Vagina (tissue), 2 donors: Measurements from ENCODE around the gene ERBIN. TPM values are rescaled to one million over a fixed set of nuclear protein-coding genes. Genes with fewer than 3 reads are reported as not detected.
"Not testable (repeated sequence)": the region's sequence is repeated elsewhere in the genome, so short reads cannot be mapped to it uniquely, and the experiment has no call there.

ENCODE experiments used
- DNase-seq, 2 donors: peaks; one replicate each; pipeline ENCODE4 v3.0.0-alpha.2; 2017; ENCODE audit errors: extremely low spot score in 2 of 2
- H3K27ac ChIP-seq: fragments of 200-600 bp; sonication (generic); one replicate; pipeline ENCODE4 v1.5.1; 2019
- H3K27me3 ChIP-seq: fragments of 200-600 bp; sonication (generic); one replicate; pipeline ENCODE4 v1.5.1; 2019
- H3K36me3 ChIP-seq, 2 donors: fragments of 200-600 bp; sonication (generic); one replicate each; pipeline ENCODE4 v1.5.1; 2017 to 2019
- H3K4me1 ChIP-seq: fragments of 200-600 bp; sonication (generic); one replicate; pipeline ENCODE4 v1.5.1; 2019
- H3K4me3 ChIP-seq, 2 donors: fragments of 200-600 bp; sonication (generic); 1 replicate in 1 of 2; 2 replicates in 1 of 2; pipeline ENCODE4 v1.5.1; 2016 to 2019
- H3K9me3 ChIP-seq: fragments of 200-600 bp; sonication (generic); one replicate; pipeline ENCODE4 v1.5.1; 2019
- POLR2A ChIP-seq, 2 donors: fragments of 450-650 bp; IDR thresholded peaks; one replicate each; pipeline ENCODE4 v1.6.1; 2017; ENCODE audit warnings: antibody characterized with exemption in 2 of 2, mild to moderate bottlenecking in 2 of 2, moderate library complexity in 2 of 2
- POLR2AphosphoS5 ChIP-seq, 2 donors: sonication (generic); formaldehyde crosslinking; IDR thresholded peaks; one replicate each; pipeline ENCODE4 v1.9.0; 2017; ENCODE audit warnings: antibody characterized with exemption in 2 of 2, mild to moderate bottlenecking in 2 of 2, low read depth in 1 of 2; ENCODE audit not compliant: insufficient read depth in 1 of 2
- intact Hi-C: fragments of 100-400 bp; cut with DNase I; formaldehyde crosslinking; loops from one replicate; pipeline ENCODE4 v1.15.1; 2023
- total RNA-seq: library from RNA; depleted of rRNA; stranded (reverse); fragments of >200 nt; gene quantifications from one replicate; pipeline ENCODE4 v1.2.3, GENCODE V29; 2016
- TF ChIP-seq, protein P1 (sequence below), 3 experiments: fragments of 450-650 bp in 2 of 3; fragments of 200-600 bp in 1 of 3; sonication (generic) in 1 of 3; IDR thresholded peaks; one replicate each; pipeline ENCODE4 v1.5.1; 2017 to 2019; ENCODE audit warnings: antibody characterized with exemption in 3 of 3, mild to moderate bottlenecking in 2 of 3, moderate library complexity in 2 of 3

ERBIN gene, protein sequence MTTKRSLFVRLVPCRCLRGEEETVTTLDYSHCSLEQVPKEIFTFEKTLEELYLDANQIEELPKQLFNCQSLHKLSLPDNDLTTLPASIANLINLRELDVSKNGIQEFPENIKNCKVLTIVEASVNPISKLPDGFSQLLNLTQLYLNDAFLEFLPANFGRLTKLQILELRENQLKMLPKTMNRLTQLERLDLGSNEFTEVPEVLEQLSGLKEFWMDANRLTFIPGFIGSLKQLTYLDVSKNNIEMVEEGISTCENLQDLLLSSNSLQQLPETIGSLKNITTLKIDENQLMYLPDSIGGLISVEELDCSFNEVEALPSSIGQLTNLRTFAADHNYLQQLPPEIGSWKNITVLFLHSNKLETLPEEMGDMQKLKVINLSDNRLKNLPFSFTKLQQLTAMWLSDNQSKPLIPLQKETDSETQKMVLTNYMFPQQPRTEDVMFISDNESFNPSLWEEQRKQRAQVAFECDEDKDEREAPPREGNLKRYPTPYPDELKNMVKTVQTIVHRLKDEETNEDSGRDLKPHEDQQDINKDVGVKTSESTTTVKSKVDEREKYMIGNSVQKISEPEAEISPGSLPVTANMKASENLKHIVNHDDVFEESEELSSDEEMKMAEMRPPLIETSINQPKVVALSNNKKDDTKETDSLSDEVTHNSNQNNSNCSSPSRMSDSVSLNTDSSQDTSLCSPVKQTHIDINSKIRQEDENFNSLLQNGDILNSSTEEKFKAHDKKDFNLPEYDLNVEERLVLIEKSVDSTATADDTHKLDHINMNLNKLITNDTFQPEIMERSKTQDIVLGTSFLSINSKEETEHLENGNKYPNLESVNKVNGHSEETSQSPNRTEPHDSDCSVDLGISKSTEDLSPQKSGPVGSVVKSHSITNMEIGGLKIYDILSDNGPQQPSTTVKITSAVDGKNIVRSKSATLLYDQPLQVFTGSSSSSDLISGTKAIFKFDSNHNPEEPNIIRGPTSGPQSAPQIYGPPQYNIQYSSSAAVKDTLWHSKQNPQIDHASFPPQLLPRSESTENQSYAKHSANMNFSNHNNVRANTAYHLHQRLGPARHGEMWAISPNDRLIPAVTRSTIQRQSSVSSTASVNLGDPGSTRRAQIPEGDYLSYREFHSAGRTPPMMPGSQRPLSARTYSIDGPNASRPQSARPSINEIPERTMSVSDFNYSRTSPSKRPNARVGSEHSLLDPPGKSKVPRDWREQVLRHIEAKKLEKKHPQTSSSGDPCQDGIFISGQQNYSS (N-terminal part only)
- 52.3 TPM for total RNA-seq

DNA sequence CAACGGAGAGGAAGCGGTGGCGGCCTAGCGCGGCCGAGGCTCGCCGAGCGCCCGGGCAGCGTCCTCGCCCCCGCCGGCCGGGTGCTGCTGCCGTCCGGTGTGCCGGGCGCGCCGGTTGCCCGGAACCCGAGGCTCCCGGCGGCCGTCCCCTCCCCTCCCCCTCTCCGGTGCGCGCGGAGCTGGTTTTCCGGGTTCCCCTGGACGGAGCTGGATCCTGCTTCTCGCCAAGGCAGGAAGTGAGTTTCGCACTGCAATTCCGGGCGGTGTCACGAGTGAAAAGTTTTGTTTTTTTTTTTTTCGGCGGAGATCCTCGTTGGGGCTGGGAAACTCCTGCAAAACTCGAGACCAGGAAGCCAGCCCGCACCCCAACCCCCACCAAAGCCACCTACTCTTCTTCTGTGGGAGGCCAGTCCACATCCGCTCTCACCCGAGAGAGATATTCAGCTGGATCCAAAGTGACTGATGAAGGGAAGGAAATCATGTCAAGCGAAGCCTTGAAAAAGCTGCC, at the start of gene ERBIN:
Gene ERBIN (plus strand): TSS at position 300 of the 508 bp plus-strand sequence. CDS start 66,144 bp downstream, outside the sequence.
- no peaks in the 10 kb centered on the region for H3K36me3 ChIP-seq
- peak within 1 kb of the TSS; percentile 67 to 88 for H3K4me3 ChIP-seq
- H3K27me3 ChIP-seq: no peaks in the 10 kb centered on the region
- no peak for DNase-seq
- peak within 1 kb of the TSS; percentile 95 for H3K27ac ChIP-seq
- H3K4me1 ChIP-seq: peaks cover 32% of the 10 kb centered on the region
- intact Hi-C loops: loop anchor here (2.0 kb wide), 1 partner anchor 218 kb away; the partner anchor contains the start of gene SREK1
- TF ChIP-seq, protein P1, sequence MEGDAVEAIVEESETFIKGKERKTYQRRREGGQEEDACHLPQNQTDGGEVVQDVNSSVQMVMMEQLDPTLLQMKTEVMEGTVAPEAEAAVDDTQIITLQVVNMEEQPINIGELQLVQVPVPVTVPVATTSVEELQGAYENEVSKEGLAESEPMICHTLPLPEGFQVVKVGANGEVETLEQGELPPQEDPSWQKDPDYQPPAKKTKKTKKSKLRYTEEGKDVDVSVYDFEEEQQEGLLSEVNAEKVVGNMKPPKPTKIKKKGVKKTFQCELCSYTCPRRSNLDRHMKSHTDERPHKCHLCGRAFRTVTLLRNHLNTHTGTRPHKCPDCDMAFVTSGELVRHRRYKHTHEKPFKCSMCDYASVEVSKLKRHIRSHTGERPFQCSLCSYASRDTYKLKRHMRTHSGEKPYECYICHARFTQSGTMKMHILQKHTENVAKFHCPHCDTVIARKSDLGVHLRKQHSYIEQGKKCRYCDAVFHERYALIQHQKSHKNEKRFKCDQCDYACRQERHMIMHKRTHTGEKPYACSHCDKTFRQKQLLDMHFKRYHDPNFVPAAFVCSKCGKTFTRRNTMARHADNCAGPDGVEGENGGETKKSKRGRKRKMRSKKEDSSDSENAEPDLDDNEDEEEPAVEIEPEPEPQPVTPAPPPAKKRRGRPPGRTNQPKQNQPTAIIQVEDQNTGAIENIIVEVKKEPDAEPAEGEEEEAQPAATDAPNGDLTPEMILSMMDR (IDR thresholded peaks at IDR 0.05): no peak
- TF ChIP-seq POLR2AphosphoS5 (IDR thresholded peaks at IDR 0.05; ENCODE audit: insufficient read depth in 1 of 2, low read depth in 1 of 2) (peak in 1 of 2 donors; percentile 81), POLR2A (IDR thresholded peaks at IDR 0.05) (peak in 1 of 2 donors; percentile 60)
- no peaks in the 10 kb centered on the region for H3K9me3 ChIP-seq

DNA sequence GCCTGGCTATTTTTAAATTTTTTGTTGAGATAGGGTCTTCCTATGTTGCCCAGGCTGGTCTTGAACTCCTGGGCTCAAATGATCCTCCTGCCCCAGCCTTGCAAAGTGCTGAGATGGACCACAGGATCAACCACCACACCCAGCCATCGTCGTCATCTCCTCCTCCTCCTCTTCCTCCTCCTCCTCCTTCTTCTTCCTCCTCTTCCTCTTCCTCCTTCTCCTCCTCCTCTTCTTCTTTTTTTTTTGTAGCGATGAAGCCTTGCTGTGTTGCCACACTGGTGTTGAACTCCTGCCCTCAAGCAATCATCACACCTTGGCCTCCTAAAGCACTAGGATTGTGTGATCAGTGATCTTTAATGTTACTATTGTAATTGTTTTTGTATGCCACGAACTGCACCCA, 49.4 kb upstream of the ERBIN start:
- intact Hi-C loops: no loop called here
- no peak for TF ChIP-seq POLR2AphosphoS5 (IDR thresholded peaks at IDR 0.05; ENCODE audit: insufficient read depth in 1 of 2, low read depth in 1 of 2)
- no peak for TF ChIP-seq POLR2A (IDR thresholded peaks at IDR 0.05)
- TF ChIP-seq, protein P1 (IDR thresholded peaks at IDR 0.05): no peak
- Histone ChIP-seq H3K27me3 (no peaks in the 10 kb centered on the region), H3K36me3 (no peaks in the 10 kb centered on the region), H3K9me3 (no peaks in the 10 kb centered on the region), H3K4me1 (no peaks in the 10 kb centered on the region), H3K4me3 (no peak overlapping the region), H3K27ac (no peak overlapping the region)
- DNase-seq: no peak

DNA sequence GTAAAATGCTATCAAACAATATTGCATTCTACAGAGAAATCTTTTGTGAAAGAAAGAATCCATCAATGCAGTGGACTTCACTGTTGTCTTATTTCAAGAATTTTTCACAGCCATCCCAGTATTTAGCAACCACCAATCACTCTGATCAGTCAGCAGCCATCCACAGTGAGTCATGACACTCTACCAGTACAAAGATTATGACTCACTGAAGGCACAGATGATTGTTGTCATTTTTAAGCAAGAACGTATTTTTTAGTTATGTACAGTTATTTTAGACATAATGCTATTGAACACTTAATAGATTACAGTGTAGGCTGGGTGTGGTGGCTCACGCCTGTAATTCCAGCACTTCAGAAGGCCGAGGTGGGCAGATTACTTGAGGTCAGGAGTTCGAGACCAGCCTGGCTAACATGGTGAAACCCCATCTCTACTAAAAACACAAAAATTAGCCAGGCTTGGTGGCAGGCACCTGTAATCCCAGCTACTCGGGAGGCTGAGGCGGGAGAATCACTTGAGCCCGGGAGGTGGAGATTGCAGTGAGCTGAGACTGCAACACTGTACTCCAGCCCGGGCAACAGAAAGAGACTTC, 46.6 kb upstream of the ERBIN start:
- intact Hi-C loops, H3K27ac ChIP-seq, H3K4me3 ChIP-seq, H3K9me3 ChIP-seq, H3K36me3 ChIP-seq, DNase-seq, H3K4me1 ChIP-seq, H3K27me3 ChIP-seq: not testable (repeated sequence)

DNA sequence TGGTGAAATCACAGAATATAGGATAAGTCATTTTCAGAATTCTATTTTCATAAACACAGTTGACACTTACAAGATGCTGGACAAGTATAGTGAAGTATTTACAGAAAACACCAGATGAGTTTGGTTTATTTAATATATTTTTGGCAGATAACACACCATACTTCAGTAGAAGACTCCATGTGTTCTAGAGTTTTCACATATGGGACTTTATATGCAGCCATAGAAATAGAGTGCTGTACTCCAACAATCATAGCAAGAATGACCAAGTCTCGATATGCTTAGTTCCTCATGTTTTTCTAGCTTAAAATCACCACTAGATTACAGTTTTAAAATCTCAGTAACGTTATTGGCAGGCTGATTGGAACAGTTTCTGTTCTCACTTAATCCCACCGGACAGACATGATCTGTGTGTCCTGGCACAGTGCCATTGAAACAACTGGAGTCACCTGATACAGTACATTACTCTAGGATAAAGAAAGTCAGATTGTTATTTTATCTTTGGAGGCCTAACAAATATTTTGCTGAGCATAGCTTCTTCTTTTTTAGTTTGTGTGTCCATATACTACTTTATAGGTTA, 45.8 kb upstream of the ERBIN start:
- Histone ChIP-seq H3K9me3 (no peaks in the 10 kb centered on the region), H3K4me3 (no peak overlapping the region), H3K27ac (no peak overlapping the region), H3K4me1 (no peaks in the 10 kb centered on the region), H3K27me3 (no peaks in the 10 kb centered on the region), H3K36me3 (no peaks in the 10 kb centered on the region)
- intact Hi-C loops: no loop called here
- no peak for TF ChIP-seq POLR2A (IDR thresholded peaks at IDR 0.05)
- TF ChIP-seq POLR2AphosphoS5 (IDR thresholded peaks at IDR 0.05; ENCODE audit: insufficient read depth in 1 of 2, low read depth in 1 of 2): no peak
- TF ChIP-seq, protein P1 (IDR thresholded peaks at IDR 0.05): no peak
- DNase-seq: no peak
